SHP77 (cell line): ENCODE data around the gene CDC27.
"Not testable (repeated sequence)": the region's sequence is repeated elsewhere in the genome, so short reads cannot be mapped to it uniquely, and the experiment has no call there.

Experiments
- DNase-seq, 2 experiments: peaks; one replicate each; lab custom pipeline; 2025; lab: John Stamatoyannopoulos, UW

CDC27 gene

DNA sequence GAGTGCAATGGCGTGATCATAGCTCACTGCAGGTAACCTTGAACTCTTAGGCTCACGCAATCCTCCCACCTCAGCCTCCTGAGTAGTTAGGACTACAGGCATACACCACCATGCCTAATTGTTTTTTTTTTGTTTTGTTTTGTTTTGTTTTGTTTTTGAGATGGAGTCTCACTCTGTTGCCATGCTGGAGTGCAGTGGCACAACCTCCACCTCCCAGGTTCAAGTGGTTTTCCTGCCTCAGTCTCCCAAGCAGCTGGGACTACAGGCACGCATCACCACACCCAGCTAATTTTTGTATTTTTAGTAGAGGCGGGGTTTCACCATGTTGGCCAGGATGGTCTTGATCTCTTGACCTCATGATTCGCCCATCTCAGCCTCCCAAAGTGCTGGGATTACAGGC, 54.7 kb downstream of the CDC27 start:
- not testable (repeated sequence) for DNase-seq

DNA sequence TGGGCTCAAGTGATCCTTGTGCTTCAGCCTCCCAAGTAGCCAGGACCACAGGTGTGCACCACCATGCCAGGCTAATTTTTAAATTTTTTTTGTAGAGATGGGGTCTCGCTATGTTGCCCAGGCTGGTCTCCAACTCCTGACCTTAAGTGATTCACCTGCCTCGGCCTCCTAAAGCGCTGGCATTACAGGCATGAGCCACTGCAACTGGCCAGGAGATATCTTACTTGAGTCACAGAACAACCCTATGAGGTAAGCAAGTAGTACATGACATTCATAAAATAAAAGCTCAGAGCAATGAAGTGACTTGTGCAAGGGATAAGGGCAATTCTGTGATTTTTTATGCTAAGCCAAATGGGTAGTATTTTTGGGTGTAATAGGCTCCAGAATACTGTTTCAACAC, 57.3 kb downstream of the CDC27 start:
- no peak for DNase-seq

DNA sequence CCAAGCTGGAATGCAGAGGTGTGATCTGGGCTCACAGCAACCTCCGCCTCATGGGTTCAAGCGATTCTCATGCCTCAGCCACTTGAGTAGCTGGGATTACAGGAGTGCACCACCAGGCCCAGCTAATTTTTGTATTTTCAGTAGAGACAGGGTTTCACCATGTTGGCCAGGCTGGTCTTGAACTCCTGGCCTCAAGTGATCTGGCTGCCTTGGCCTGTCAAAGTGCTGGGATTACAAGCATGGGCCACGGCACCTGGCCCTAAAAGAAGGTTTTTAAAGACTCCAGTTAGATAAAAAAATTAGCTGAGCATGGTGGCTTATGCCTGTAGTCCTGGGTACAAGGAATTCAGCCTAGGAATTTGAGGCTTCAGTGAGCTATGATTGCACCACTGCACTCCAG, 62.3 kb downstream of the CDC27 start:
- DNase-seq = not testable (repeated sequence)

DNA sequence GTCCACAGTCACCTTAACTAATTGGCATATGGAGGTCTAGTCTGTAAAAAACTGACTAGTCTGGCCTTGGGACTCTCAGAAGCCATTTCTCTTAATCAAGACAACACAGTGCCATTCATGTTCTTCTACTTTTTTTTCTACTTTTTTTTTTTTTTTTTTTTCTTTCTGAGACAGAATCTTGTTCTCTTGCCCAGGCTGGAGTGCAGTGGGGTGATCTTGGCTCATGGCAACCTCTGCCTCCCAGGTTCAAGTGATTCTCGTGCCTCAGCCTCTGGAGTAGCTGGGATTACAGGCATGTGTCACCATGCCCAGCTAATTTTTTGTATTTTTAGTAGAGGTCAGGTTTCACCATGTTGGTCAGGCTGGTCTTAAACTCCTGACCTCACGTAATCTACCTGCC, 65.8 kb downstream of the CDC27 start:
- not testable (repeated sequence) for DNase-seq

DNA sequence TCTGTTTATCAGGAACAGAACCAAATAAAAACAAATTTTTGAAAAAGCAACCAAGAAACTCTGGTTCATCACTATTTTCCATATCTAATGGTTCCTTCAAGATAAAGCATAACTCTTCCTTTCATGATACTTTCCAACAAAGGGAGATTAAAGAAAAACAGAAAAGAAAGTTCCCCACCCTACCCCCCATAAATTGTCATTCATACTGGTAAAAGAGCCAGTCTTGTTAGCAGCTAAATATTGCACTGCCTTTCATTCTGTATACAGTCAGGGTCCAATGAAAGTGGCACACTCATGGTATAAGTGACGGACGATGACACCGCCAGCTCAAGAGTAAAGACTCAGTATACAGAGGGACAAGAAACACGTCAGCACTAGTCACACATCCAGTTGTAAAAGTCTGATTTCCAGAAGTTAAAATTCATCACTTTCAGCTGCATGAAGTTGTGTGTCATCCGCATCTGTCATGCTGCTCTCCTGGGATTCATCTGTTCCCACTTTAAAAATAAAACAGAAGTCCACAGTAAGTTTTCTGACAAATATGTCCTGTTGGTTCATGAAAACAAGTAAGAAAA, 68.5 kb downstream of the CDC27 start:
- no peak for DNase-seq

DNA sequence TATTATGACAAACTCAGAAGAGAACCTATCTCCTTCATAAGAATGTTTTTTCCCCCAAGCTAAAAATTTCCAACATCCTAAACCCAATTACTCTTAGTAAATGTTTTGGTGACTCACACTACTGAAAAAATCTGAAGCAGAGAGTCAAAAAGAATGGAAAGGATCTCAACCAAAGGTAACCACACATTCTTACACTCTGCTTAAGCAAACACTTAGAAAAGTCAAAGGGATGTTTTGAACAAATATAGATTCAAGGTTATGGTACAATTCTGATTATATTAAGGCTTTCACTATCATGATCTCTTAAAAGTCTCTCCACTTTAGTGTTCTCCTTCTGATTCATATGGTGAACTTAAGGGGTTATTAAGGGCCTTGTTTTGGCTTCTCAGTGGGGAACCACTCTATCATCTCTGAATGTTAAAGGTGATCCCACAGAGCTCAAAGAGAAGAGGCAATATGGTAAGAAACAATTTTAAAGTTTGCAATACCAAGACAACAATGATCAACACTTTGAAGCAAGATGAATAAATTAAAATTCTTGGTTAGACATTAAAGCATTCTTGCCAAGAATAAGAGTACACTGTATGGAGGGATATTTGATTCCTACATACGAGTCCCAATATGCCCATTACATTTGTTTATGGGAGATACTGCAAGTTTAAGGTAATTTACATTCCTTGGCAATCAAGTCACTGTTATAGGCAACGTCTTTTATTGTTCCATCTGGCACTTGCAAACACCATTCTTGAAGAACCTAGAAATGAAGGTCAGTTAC, 69.2 kb downstream of the CDC27 start:
- DNase-seq = no peak

DNA sequence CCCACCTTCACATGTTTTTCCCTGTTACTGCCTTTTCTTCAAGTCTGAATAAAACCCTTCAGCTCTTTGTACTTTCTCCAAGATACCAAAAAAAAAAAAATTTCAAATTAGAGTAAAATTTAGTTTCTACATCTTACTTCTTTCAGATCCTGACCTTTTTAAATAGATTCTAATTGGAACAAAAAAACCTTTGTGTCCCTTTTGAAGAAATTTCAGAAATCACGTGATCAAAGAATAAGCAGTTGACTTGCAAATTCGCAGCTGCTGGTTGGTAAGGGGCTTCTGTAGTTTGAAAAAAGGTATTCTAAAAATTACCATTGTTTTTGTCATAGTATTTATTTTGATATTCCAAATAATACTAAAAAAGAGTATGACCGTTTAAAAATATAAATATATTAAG, 71.7 kb downstream of the CDC27 start:
- DNase-seq = no peak

DNA sequence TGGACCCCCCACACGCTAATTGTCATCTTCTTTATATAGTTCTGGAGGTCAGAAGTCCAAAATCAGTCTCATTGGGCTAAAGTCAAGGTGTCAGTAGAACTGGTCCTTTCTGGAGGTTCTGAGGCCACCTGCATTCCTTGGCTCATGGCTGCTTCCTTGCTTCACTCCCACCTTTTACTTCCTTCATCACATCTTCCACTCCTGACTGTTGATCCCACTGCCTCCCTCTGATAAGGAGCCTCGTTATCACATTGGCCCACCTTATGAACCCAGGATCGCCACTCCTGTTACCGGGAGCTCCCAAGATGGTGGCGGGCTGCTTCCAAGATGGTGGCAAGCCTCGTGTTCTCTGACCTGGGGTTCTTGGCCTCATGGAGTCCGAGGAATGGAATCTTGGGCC, 83.0 kb downstream of the CDC27 start:
- DNase-seq = no peak

DNA sequence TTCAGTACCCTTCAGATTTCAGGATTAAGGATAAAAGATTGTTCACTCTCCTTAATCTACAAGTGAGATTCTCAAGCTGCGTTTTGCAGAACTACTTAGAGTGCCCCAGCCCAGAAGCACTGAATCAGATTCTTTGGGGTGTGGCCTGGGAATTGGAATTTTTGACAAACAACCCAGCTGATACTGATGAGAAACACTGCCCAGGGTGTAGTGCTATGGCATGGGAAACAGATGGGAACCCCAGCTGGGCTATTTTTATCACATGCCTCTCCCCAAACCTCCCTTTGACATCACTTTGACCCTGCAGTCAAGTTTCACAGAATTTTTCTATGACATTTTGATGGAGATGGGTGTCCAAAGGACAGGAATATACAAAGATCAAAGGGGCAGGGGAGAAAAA, 83.8 kb downstream of the CDC27 start:
- DNase-seq = not testable (repeated sequence)

DNA sequence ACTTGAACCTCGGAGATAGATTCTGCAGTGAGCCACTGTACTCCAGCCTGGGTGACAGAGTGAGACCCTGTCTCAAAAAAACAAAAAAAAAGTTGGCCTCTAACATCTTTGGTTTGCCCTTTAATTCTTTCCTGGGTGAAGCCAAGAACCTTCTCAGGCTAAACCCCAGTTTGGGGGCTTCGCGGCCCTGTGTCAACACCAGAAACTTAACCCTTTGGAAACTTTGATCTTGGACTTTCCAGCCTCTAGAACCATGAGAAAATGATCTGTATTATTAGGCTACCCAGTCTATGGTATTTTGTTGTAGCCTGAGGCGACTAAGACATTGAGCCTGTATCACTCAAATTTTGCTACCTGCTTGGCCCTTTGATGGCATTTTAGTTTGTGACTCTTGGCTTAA, 86.2 kb downstream of the CDC27 start:
- DNase-seq = no peak

DNA sequence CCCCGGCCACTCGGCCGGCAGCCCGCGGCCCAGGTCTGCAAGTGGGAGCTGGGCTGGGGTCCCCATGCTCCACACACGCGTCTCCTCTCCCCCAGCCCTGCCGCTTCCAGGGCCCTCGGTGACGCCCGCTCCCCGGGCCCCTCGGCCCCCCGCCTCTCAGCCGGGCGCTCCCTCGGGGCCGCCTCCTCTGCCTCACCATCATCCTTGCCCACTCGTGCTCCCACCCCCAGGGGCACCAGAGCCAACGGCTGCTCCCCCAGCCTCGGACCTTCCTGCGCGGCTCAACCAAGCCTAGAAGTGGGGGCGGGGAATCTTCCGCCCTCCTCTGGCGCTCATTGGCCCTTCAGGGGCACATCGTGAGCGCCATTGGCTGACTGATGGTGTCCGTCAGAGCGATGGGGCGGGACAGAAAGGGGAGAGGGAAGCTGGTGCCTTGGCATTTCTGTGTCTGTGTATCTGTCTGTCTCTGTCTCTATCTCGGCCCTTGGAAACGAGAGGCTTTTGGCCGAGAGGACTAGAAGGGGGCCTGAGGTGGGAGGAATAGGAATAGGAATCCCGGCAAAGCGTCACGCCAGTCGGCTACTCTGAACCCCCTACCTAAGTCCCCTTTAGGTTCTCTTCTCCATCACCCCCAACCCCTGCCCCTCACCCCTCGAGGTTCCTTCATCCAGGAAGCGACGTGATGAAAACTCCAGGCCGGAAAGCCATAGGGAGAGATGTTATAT, 88.9 kb downstream of the CDC27 start:
- DNase-seq = peak; percentile 91 to 97

DNA sequence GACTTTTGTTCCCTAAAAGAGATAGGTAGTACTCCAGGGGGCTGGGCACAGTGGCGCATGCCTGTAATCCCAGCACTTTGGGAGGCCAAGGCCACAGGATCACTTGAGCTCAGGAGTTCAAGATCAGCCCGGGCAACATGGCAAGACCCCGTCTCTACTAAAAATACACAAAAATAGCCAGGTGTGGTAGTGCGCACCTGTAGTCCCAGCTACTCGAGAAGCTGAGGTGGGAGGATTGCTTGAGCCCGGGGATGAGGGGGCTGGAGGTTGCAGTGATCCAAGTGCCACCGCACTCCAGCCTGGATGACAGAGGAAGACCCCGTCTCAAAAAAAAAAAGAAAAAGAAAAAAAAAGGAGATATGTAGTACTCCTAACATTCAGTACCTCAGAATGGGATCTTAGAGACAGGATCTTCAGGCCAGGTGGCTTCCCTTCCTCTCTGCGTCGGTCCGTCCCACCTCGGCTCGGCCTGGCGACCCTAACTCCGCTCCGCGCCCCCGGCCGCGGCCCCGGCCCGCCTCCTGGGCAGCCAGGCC, 89.6 kb downstream of the CDC27 start:
- no peak for DNase-seq

DNA sequence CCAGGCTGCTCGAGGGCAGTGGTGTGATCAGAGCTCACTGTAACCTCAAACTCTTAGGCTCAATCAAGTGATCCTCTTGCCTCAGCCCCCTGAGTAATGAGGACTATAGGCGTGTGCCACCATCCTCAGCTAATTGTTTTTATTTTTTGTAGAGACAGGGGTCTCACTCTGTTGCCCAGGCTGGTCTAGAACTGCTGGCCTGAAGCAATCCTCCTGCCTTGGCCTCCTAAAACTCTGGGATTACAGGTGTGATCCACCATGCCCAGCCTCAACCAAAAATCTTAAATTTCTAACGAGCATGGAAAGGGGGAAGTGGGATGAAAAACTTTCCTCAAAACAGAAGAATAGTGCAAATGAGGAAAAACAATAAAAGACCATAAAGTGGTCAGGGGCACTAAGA, 92.8 kb downstream of the CDC27 start:
- no peak for DNase-seq

DNA sequence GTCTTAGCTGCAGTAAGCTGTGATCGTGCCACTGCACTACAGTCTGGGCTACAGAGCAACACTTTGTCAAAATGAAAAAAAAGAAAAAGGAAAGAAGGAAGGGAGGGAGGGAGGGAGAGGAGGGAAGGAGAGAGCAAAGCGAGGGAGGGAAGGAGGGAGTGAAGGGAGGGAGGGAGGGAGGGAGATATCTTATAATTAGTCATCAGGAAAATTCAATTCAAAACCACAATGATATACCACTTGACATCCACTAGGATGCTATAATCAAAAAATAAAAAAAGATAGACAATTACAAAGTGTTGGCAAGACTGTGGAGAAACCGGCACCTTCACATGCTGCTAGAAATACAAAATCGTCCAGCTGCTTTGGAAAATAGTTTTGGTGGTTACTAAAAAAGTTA, 93.8 kb downstream of the CDC27 start:
- no peak for DNase-seq

DNA sequence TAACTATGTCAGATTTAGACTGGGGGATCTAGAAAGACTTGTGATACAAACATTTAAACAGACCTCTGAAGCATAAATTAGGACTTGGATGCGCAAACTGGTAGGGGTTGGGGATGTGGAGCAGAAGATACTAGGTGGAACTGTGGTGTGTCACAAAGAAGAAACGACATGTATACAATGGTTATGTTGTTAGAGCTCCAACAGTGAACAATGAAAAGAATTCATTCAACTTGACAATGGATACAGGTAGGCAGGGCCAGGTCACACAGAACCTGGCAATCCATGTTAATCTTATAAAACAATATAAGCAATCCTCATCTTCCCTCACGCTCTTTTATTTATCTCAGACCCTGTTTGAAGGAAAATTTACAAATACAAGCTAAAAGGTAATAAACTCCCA, 102.0 kb downstream of the CDC27 start:
- no peak for DNase-seq

DNA sequence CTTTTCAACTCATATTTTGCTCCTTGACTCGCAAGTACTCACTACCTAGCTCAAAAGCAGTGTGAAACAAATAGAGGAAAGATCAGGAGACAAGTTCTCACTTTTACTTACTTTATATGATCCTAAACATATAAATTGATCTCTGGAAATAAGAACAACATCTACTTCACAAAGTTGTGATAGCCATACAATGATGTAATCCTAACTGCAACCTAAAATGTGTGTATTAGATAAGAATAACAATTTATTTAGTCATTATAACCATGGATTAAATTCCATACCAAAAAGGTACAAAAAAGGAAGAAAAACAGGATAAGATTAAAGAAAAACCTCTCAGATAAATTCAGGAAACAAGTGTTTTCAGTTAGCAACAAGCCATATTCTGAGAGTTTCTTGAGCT, 103.4 kb downstream of the CDC27 start:
- no peak for DNase-seq

DNA sequence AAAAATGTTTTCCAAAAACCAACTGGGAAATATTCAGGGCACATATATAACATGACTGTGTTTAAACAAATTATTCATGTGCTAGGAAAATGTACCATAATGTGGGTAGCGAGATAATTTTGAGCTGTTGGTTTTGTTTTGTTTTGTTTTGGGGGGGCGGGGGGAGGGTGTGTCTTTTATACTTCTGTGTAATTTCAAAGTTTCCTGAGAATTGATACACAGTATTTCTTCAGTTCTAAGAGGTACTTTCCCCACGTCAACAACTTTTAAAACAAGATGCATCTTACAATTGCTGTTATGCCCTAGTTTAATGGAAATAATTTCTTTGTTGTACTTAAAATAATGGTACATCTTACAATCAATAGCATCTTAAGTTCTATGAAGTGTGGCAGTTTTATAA, 110.3 kb downstream of the CDC27 start:
- DNase-seq = no peak

DNA sequence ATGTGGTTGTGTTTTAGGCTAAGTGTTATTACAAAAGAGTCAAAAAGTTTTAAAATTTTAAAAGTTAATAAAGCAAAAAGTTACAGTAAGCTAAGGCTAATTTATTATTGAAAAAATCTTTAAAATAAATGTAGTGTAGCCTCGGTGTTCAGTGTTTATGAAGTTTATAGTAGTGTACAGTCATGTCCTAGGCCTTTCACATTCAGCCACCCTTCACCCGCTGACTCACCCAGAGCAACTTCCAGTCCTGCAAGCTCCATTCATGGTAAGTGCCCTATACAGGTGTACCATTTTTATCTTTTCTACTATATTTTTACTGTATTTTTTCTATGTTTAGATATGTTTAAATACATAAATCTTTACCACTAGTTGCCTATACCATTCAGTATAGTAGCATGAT, 111.5 kb downstream of the CDC27 start:
- DNase-seq = no peak

DNA sequence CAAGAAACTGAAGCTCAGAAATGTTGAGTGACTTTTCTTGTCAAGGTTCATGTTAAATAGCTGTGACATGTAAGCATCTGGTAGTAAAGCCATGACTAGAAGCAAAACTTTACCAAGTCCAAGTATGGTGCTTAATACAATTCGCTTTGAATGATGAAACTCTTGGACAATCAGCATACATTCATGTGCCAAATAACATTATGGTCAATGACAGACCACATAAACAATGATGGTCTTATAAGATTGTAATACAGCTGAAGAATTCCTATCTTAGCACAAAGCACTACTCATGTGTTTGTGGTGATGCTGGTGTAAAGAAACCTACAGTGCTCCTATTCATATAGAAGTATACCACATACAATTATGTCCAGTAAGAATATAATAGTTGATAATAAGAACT, 112.9 kb downstream of the CDC27 start:
- DNase-seq = no peak

DNA sequence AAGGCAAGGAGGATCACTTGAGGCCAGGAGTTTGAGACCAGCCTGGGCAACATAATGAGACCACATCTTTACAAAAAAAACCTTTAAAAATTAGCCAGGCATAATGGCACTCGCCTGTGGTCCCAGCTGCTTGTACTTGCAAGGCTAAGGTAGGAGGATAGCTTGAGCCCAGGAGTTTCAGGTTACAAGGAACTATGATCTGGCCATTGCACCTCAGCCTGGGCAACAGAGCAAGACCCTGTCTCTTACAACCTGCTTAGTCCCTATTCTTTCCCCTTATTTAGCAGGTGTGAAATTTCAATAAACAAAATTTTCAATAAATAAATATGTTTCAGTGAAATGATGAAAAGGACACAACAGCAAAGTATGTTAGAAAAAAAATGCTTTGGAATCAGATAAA, 114.7 kb downstream of the CDC27 start:
- not testable (repeated sequence) for DNase-seq

DNA sequence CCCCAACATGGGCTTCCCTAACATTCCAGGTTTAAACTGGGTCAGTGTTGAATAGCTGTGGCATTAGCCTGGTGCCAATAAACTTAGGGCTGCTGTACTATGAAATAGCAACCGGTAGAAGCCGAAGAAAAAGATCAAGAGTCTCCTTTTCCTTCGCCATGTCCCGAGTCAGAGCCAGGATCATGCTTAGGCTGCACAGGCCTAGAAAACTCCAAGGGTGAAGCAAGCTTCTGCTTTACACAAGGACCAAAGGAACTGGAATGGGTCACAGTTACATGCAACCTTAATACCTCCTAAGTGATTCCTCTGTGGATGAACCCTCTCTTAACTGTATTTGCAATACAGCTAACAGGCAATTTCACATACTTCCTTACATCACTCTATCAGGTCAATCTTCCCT, 115.5 kb downstream of the CDC27 start:
- not testable (repeated sequence) for DNase-seq

DNA sequence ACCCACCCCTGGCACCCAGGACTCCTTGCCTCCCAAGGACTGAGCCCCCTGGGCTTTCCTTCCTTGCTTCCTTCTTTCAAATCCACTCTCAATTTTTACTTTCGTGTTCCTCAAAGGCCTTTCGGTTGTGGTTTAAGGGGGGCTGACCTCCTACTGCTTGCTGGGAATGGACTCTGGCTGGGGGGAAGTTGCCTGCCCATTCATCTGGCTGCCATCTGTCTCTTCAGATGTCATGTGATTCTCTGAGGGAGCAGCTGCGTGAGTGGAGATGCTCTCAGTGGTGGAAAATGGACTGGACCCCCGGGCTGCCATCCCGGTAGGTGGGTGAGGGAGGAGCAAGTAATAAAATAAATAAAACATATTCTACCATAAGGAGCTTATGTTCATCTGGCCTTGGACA, 116.2 kb downstream of the CDC27 start:
- no peak for DNase-seq

DNA sequence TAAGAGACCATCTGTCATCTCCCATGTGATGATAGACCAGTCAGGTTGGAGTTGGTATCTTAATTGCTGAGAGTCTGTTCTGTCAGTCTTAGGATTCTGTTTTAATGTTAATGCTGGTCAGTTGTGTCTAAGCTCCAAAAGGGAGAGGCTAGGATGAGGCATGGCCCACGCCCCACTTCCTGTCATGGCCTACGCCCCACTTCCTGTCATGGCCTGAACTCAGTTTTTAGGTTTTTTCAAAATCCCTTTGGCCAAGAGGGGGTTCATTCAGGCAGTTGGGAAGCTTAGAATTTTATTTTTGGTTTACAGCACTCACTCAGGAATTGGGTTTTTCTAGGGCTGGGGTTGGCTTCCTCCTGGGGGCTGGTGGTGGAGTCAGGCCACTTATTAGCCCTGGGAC, 117.9 kb downstream of the CDC27 start:
- not testable (repeated sequence) for DNase-seq
